H9 (cell line): ENCODE measurements around the gene SMTNL2. TPM values are rescaled to one million over a fixed set of nuclear protein-coding genes. Genes with fewer than 3 reads are reported as not detected.
A peak's percentile ranks its signal among the peaks of the same experiment; 100 is the strongest.

Source experiments
- DNase-seq: peaks from one replicate; pipeline ENCODE4 v3.0.0-alpha.2; 2017
- H2AFZ ChIP-seq: one replicate; pipeline ENCODE4 v1.6.1; 2013; ENCODE audit warnings: mild to moderate bottlenecking, low read length, control low read depth, moderate library complexity
- H2AK5ac ChIP-seq: 2 replicates; pipeline ENCODE4 v1.6.1; 2013; ENCODE audit warnings: low read length, control low read depth, mixed read lengths; ENCODE audit not compliant: insufficient read length
- H2BK120ac ChIP-seq: one replicate; pipeline ENCODE4 v1.6.1; 2013; ENCODE audit warnings: low read depth, mild to moderate bottlenecking, low read length, control low read depth, inconsistent platforms; ENCODE audit not compliant: poor library complexity, severe bottlenecking
- H2BK12ac ChIP-seq: 2 replicates; pipeline ENCODE4 v1.6.1; 2013; ENCODE audit warnings: low read length, control low read depth, mixed read lengths, low read depth; ENCODE audit not compliant: insufficient read length
- H2BK15ac ChIP-seq: 2 replicates; pipeline ENCODE4 v1.6.1; 2013; ENCODE audit warnings: low read depth, low read length, control low read depth
- H2BK20ac ChIP-seq: one replicate; pipeline ENCODE4 v1.6.1; 2013; ENCODE audit warnings: low read depth, mild to moderate bottlenecking, low read length, control low read depth, inconsistent platforms; ENCODE audit not compliant: poor library complexity, severe bottlenecking
- H2BK5ac ChIP-seq: 2 replicates; pipeline ENCODE4 v1.6.1; 2013; ENCODE audit warnings: low read length, control low read depth, mixed read lengths; ENCODE audit not compliant: insufficient read length
- H3K14ac ChIP-seq: 2 replicates; pipeline ENCODE4 v1.6.1; 2013; ENCODE audit warnings: low read length, control low read depth; ENCODE audit not compliant: insufficient read depth
- H3K18ac ChIP-seq: 2 replicates; pipeline ENCODE4 v1.6.1; 2013; ENCODE audit warnings: low read depth, mild to moderate bottlenecking, mixed read lengths, low read length, control low read depth; ENCODE audit not compliant: insufficient read length
- H3K23ac ChIP-seq: 2 replicates; pipeline ENCODE4 v1.6.1; 2013; ENCODE audit warnings: low read length, control low read depth, mixed read lengths, low read depth; ENCODE audit not compliant: insufficient read length
- H3K23me2 ChIP-seq: 2 replicates; pipeline ENCODE4 v1.6.1; 2013; ENCODE audit warnings: low read depth, mild to moderate bottlenecking, mixed read lengths, low read length, control low read depth; ENCODE audit not compliant: insufficient read length, poor library complexity, severe bottlenecking
- H3K27ac ChIP-seq: 2 replicates; pipeline ENCODE4 v1.5.1; 2013; ENCODE audit warnings: low read length, control low read depth, mixed read lengths, low read depth; ENCODE audit not compliant: insufficient read length
- H3K27me3 ChIP-seq: 2 replicates; pipeline ENCODE4 v1.6.1; 2013; ENCODE audit warnings: low read length, control low read depth, inconsistent platforms; ENCODE audit not compliant: insufficient read depth
- H3K4ac ChIP-seq: 2 replicates; pipeline ENCODE4 v1.6.1; 2013; ENCODE audit warnings: low read depth, mild to moderate bottlenecking, control low read depth, inconsistent platforms, low read length, moderate library complexity
- H3K4me1 ChIP-seq: 2 replicates; pipeline ENCODE4 v1.6.1; 2013; ENCODE audit warnings: low read length, control low read depth, inconsistent platforms; ENCODE audit not compliant: insufficient read depth
- H3K4me2 ChIP-seq: 2 replicates; pipeline ENCODE4 v1.6.1; 2013; ENCODE audit warnings: low read length, control low read depth, mixed read lengths; ENCODE audit not compliant: insufficient read length, insufficient read depth
- H3K56ac ChIP-seq: 2 replicates; pipeline ENCODE4 v1.6.1; 2013; ENCODE audit warnings: low read depth, mild to moderate bottlenecking, mixed read lengths, low read length, control low read depth; ENCODE audit not compliant: insufficient read length
- H3K79me1 ChIP-seq: 2 replicates; pipeline ENCODE4 v1.6.1; 2013; ENCODE audit warnings: low read depth, mild to moderate bottlenecking, moderate library complexity, low read length, control low read depth, inconsistent platforms; ENCODE audit not compliant: insufficient read depth, poor library complexity, severe bottlenecking
- H3K79me2 ChIP-seq: 2 replicates; pipeline ENCODE4 v1.6.1; 2013; ENCODE audit warnings: low read length, control low read depth, inconsistent platforms; ENCODE audit not compliant: insufficient read depth
- H3K9ac ChIP-seq: 2 replicates; pipeline ENCODE4 v1.6.1; 2013; ENCODE audit warnings: low read length, control low read depth, mixed read lengths; ENCODE audit not compliant: insufficient read length; ENCODE audit errors: extremely low read depth
- H3K9me3 ChIP-seq: one replicate; pipeline ENCODE4 v1.6.1; 2013; ENCODE audit warnings: low read depth, low read length, inconsistent platforms; ENCODE audit not compliant: control insufficient read depth
- H3T11ph ChIP-seq: one replicate; pipeline ENCODE4 v1.6.1; 2013; ENCODE audit warnings: mild to moderate bottlenecking, low read length, control low read depth, inconsistent platforms
- H4K20me1 ChIP-seq: one replicate; pipeline ENCODE4 v1.6.1; 2013; ENCODE audit not compliant: control insufficient read depth, insufficient read length, insufficient read depth
- H4K5ac ChIP-seq: 2 replicates; pipeline ENCODE4 v1.6.1; 2013; ENCODE audit warnings: low read depth, mild to moderate bottlenecking, mixed read lengths, low read length, control low read depth; ENCODE audit not compliant: insufficient read length
- H4K8ac ChIP-seq: replicated peaks from 2 replicates; pipeline ENCODE4 v1.6.1; 2013; ENCODE audit warnings: low read length, control low read depth, mixed read lengths, low read depth; ENCODE audit not compliant: insufficient read length
- H4K91ac ChIP-seq: 2 replicates; pipeline ENCODE4 v1.6.1; 2013; ENCODE audit warnings: low read depth, mild to moderate bottlenecking, moderate library complexity, mixed read lengths, low read length, control low read depth; ENCODE audit not compliant: insufficient read length
- H3K27ac Mint-ChIP-seq, 3 experiments: 2 replicates in 2 of 3; 3 replicates in 1 of 3; pipeline ENCODE4 v1.8.0; 2020 to 2021; ENCODE audit warnings: mixed read lengths in 3 of 3, mild to moderate bottlenecking in 1 of 3, moderate library complexity in 1 of 3
- H3K27me3 Mint-ChIP-seq: 2 replicates; pipeline ENCODE4 v1.8.0; 2021; ENCODE audit warnings: low read depth, mild to moderate bottlenecking, moderate library complexity, mixed read lengths
- H3K36me3 Mint-ChIP-seq, 3 experiments: 2 replicates in 2 of 3; 3 replicates in 1 of 3; pipeline ENCODE4 v1.8.0; 2020 to 2021; ENCODE audit warnings: low read depth in 3 of 3, mixed read lengths in 3 of 3; ENCODE audit not compliant: insufficient read depth in 1 of 3
- H3K4me1 Mint-ChIP-seq, 2 experiments: 2 replicates each; pipeline ENCODE4 v1.8.0; 2020; ENCODE audit warnings: mixed read lengths in 2 of 2
- H3K4me3 Mint-ChIP-seq, 2 experiments: 2 replicates in 1 of 2; 3 replicates in 1 of 2; pipeline ENCODE4 v1.8.0; 2020 to 2021; ENCODE audit warnings: mild to moderate bottlenecking in 2 of 2, mixed read lengths in 2 of 2, moderate library complexity in 1 of 2
- H3K9me3 Mint-ChIP-seq, 2 experiments: 2 replicates in 1 of 2; 3 replicates in 1 of 2; pipeline ENCODE4 v1.8.0; 2020; ENCODE audit warnings: mild to moderate bottlenecking in 2 of 2, mixed read lengths in 2 of 2, moderate library complexity in 1 of 2
- CTCF ChIP-seq: fragments of 200-600 bp; sonication (generic); conservative IDR thresholded peaks from 3 replicates; pipeline ENCODE4 v1.8.0; 2021; ENCODE audit warnings: antibody characterized with exemption, mild to moderate bottlenecking
- WGBS: extraction: QIAGEN DNeasy Blood & Tissue Kit; methylation state at CpG from one replicate; pipeline ENCODE4 v1.1.7; 2013; ENCODE audit warnings: missing lambda C conversion rate, low lambda C conversion rate, mixed read lengths; ENCODE audit not compliant: insufficient read length; ENCODE audit errors: extremely low coverage; 5-methylcytosine and 5-hydroxymethylcytosine counted together
- long read RNA-seq: library from polyadenylated mRNA; unstranded; transcript quantifications from one replicate; pipeline ENCODE4 v2.0.0, GENCODE V29; 2020
- total RNA-seq: library from RNA; stranded (reverse); gene quantifications from 2 replicates; pipeline ENCODE4 v1.2.1, GENCODE V29; 2021

SMTNL2 gene
- total RNA-seq = 0.77 and 1.6 TPM in 2 replicates
- long read RNA-seq, partial matches to known transcripts = 2 of 5 reads
- long read RNA-seq, other reads (novel, unspliced or antisense) = 3 of 5 reads

GRCh38 chr17:4584101-4584916 is at the start of gene SMTNL2:
TSS of gene SMTNL2 (plus strand) at chr17:4584529. CDS start at chr17:4584606, 77 bp downstream.
- Histone ChIP-seq H4K91ac (no peak within 1 kb of the TSS), H4K20me1 (peaks cover 2% of the 10 kb centered on the region), H4K5ac (no peak within 1 kb of the TSS), H3K4me2 (peak within 1 kb of the TSS; percentile 77), H3T11ph (no peak within 1 kb of the TSS), H2BK15ac (no peak within 1 kb of the TSS), H3K23ac (no peak within 1 kb of the TSS), H4K8ac (no peak within 1 kb of the TSS), H3K79me2 (no peaks in the 10 kb centered on the region), H3K4me1 (no peaks in the 10 kb centered on the region; the same call in 1 of the 2 replicates), H3K18ac (no peak within 1 kb of the TSS), H3K27ac (no peak within 1 kb of the TSS), H2AK5ac (no peak within 1 kb of the TSS), H2AFZ (no peak within 1 kb of the TSS), H3K4ac (no peak within 1 kb of the TSS), H3K14ac (no peak within 1 kb of the TSS; the same call in 1 of the 2 replicates), H3K27me3 (peaks cover 23% of the 10 kb centered on the region; the same call in 1 of the 2 replicates), H3K56ac (no peak within 1 kb of the TSS), H2BK20ac (no peak within 1 kb of the TSS), H3K23me2 (peaks cover 10% of the 10 kb centered on the region), H3K79me1 (no peaks in the 10 kb centered on the region), H3K9me3 (no peaks in the 10 kb centered on the region), H2BK12ac (no peak within 1 kb of the TSS), H2BK5ac (no peak within 1 kb of the TSS), H2BK120ac (no peak within 1 kb of the TSS), H3K9ac (no peak within 1 kb of the TSS)
- Mint-ChIP-seq H3K4me3 (peak within 1 kb of the TSS; percentile 71 to 90), H3K9me3 (no peaks in the 10 kb centered on the region), H3K36me3 (no peaks in the 10 kb centered on the region; a peak in 1 of 7 replicates), H3K4me1 (peaks cover 21 to 41% of the 10 kb centered on the region in 2 experiments), H3K27me3 (peaks cover 71% of the 10 kb centered on the region), H3K27ac (no peak within 1 kb of the TSS)
- no CpG with 5 or more reads among the region's 100 CpGs for WGBS
- peak; percentile 68 for DNase-seq
- TF ChIP-seq CTCF = no peak
